Omental fat pad (tissue), 4 donors: ENCODE data around the gene EI24. TPM values are rescaled to one million over a fixed set of nuclear protein-coding genes. Genes with fewer than 3 reads are reported as not detected.

Experiments
- ATAC-seq: fragments of 150-250 bp; one replicate; pipeline ENCODE4 v1.9.1; 2016; ENCODE audit warnings: mild to moderate bottlenecking, moderate library complexity; ENCODE audit not compliant: low FRiP score
- DNase-seq: peaks from one replicate; pipeline ENCODE4 v3.0.0-alpha.2; 2019; ENCODE audit warnings: low spot score
- small RNA-seq: library from RNA; depleted of rRNA; stranded (forward); fragments of <200 nt; gene quantifications from one replicate; pipeline ENCODE3, GENCODE V24; 2016
- total RNA-seq, 4 donors: library from RNA; depleted of rRNA; stranded (reverse); fragments of >200 nt; gene quantifications; one replicate each; pipeline ENCODE4 v1.1.0, GENCODE V29; 2016
- TF ChIP-seq, protein P1 (sequence below), 3 donors: fragments of 450-650 bp; IDR thresholded peaks; one replicate each; pipeline ENCODE4 v1.5.1; 2016 to 2017; ENCODE audit warnings: antibody characterized with exemption in 3 of 3, mild to moderate bottlenecking in 3 of 3, moderate library complexity in 2 of 3

The EI24 gene
- total RNA-seq, 4 donors from 2014 or later = 68.6 to 116 (median 85.5) TPM

DNA sequence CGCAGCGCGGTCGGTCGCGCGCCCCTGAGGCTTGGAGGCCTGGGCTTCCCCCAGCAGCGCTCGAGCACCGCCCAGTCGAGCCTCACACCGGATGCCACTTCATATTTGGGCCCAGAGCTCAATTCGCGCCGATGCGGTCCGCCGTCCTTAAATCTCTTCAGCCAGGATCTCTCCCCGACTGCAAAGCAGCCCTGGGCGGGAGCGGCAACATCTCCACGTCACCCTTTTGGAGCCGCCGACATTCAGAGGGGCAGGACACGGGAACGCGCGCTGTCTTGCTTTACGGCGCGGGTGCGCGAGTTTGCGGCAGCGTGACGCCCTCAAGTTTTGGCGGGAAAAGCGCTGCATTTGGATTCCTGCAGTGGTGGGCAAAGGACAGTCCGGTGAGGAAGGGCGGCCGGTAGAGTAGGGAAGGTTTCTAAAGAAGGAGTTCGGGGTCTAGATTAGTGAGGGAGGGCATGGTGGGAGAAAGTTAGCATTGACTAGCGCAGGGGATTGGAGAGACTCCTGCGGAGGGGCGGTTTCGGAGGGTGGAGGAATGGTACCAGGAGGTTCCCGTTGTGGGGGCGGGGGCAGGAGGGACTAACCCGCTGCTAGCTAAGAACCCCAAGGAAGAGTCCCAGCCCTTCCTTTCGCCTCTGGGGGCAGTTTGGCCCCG lies 56.5 kb downstream of the EI24 start:
- ATAC-seq (peak; percentile 91), DNase-seq (peak; percentile 77)
- TF ChIP-seq, protein P1, sequence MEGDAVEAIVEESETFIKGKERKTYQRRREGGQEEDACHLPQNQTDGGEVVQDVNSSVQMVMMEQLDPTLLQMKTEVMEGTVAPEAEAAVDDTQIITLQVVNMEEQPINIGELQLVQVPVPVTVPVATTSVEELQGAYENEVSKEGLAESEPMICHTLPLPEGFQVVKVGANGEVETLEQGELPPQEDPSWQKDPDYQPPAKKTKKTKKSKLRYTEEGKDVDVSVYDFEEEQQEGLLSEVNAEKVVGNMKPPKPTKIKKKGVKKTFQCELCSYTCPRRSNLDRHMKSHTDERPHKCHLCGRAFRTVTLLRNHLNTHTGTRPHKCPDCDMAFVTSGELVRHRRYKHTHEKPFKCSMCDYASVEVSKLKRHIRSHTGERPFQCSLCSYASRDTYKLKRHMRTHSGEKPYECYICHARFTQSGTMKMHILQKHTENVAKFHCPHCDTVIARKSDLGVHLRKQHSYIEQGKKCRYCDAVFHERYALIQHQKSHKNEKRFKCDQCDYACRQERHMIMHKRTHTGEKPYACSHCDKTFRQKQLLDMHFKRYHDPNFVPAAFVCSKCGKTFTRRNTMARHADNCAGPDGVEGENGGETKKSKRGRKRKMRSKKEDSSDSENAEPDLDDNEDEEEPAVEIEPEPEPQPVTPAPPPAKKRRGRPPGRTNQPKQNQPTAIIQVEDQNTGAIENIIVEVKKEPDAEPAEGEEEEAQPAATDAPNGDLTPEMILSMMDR (IDR thresholded peaks at IDR 0.05) = no peak

DNA sequence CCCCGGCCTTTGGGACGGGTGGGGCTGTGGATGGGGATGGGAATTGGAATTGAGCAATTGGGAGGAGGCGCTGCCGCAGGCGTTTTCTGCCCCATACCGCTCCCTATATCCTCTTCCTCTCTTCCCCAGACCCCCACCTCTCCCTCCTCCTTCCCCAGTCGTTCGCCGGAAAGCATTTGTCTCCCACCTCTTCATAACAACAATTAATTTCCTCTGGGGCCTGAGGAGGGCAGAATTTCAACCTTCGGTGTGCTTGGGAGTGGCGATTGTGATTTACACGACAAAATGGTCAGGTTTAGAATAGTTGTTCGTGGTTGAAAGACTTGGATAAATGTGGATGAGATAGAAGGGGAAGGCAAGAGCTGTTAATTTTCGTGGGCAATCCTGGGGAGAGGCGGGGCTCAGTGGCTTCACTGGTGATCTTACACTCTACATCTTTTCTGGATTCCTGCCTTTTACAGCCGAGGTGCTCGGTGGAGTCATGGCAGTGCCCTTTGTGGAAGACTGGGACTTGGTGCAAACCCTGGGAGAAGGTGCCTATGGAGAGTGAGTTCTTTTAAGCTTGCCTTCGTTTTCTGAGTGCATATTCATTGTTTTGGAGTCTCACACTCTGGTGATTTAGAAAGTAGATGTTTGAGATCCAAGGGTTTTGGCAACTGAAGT lies 57.1 kb downstream of the EI24 start:
- peak; percentile 24 for ATAC-seq
- TF ChIP-seq, protein P1 (IDR thresholded peaks at IDR 0.05) = no peak

DNA sequence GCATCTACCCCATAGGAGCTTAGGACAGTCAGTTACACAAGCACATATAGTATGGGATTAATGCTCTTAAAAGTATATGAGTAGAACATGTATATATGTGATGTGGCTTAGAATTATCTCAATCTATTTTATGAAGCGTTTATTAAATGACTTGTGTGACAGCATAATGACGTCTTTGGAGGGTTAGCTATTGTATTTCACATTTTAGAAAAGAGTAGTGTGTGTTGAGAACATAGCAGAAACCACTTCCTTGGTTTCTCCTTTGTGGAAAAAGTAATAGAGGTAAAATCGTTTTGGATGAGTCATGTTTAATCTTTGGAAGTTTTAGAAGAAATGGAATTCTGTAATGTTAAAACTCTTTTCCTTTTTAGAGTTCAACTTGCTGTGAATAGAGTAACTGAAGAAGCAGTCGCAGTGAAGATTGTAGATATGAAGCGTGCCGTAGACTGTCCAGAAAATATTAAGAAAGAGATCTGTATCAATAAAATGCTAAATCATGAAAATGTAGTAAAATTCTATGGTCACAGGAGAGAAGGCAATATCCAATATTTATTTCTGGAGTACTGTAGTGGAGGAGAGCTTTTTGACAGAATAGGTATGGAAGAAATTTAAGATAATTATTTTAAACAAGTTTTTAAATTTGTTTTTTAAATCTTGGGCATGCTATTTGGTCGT lies 58.1 kb downstream of the EI24 start:
- TF ChIP-seq, protein P1 (IDR thresholded peaks at IDR 0.05) = no peak
- DNase-seq (no peak), ATAC-seq (no peak)

More for the DNA sequence above, 57.1 kb downstream of the EI24 start:
- no peak for DNase-seq

Small RNA genes lying within 50 kb of the gene (small RNA-seq; reads per million reads assigned to genes)
- not detected for gene RNU6-1156P

Other genes starting within 250 kb of the EI24 start
- 10 to 100 TPM; 10.7 to 27.7 (median 15.6) TPM for gene FEZ1, start 73.2 kb upstream of the EI24 start, total RNA-seq
- gene STT3A, start 23.4 kb downstream of the EI24 start, total RNA-seq = 100 to 1,000 TPM in 1 of 4 donors, 10 to 100 TPM in 3; 66.8 to 135 (median 83.6) TPM
- 1 to 10 TPM; 1.2 to 5.4 (median 3.0) TPM for gene CHEK1, start 55.7 kb downstream of the EI24 start, total RNA-seq
- not detected for gene ACRV1, start 111.4 kb downstream of the EI24 start, total RNA-seq
- gene PATE1, start 176.8 kb downstream of the EI24 start, total RNA-seq = not detected
- gene PATE2, start 209.4 kb downstream of the EI24 start, total RNA-seq = not detected
- gene PATE3, start 218.7 kb downstream of the EI24 start, total RNA-seq = not detected